Measurements from ENCODE around the gene TSPAN32.

The TSPAN32 gene

DNA sequence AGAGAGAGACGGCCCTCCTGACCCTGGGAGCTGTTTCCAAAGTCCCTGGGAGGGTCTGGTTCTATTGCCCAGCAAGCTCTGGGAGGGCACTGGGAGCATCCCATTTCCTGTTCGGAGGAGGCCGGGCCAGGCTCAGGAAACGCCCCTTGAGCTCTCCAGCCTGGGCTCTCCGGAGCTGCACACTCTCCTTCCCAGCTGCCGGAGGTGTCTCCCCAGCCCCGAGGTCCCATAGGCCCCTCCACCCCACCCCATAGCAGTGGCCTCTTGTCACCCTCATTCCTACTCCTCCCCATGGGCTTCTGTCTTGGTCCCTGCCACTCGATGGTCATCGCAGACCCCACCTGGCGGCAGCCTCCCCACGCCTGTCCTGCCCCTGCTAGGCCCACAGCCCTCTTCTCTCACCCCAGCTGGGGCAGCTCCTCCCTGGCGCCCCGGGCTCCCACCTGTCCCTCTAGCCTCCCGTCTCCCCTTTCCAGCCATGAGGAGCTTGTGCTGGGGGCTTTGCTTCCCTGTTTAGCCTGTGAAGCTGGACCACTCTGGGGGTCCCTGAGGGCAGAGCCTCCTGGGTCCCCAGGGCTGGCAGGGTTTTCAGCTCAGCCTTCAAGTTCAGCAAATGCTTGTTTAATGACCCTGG, 2.8 kb downstream of the TSPAN32 start:
- no peak for FAIRE-seq

DNA sequence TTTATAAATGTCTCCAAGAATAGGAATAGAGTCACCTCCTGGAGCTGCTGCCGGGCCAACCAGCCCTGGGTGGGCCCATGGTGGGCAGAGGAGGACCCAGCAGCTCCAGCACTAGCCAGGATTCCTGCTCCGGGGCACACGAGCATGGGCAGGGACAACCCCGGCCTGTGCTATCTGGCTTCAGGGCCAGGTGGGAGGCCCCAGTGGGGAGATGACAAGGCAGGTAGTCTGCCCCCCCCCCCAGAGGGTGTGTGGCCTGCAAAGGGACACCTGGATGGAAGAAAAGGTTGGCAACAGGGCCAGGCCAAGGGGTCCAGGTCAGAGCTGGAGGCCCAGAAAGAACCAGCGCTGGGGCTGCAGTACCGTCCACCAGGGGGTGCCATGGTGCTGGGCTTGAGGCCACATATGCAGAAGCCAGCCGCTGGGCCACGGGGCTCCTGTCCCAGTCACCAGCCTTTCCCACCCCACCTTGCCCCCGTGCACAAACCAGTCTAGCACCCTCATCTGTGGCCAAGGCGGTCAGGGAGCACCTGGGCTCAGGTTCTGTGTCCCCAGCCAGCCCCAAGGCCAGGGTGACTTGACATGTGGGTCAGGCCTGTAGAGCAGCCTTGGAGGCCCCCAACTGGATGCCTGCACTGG, 3.4 kb downstream of the TSPAN32 start:
- no peak for FAIRE-seq

DNA sequence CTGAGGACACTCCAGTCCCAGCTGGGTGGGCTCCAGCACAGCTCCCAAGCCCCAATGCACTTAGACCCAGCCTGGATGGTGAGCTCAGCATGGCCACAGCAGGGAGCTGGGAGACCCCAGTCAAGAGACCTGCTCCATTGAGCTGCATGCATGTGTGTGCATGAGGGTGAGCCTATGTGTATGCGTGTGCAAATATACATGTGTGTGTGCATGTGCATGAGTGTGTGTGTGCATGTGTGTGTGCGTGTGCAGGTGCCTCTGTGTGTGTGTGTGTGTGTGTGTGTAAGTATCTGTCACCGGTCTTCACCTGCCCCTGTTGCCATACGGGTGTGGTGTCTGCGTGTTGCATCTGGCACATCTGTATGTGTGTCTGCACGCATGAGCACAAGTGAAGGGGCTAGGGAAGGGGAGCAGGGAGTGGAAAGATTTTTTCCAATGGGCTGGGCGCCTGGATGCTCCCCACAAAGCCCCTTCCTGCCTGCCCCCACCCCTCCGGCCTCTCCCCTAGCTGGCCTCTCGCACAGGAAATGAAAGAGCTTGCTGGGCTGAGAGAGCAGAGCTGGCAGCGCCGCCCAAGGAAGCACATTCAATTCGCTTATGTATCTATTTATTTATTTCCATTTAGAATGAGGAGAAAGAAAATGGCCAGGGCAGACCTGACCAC, 4.1 kb downstream of the TSPAN32 start:
- FAIRE-seq: no peak

DNA sequence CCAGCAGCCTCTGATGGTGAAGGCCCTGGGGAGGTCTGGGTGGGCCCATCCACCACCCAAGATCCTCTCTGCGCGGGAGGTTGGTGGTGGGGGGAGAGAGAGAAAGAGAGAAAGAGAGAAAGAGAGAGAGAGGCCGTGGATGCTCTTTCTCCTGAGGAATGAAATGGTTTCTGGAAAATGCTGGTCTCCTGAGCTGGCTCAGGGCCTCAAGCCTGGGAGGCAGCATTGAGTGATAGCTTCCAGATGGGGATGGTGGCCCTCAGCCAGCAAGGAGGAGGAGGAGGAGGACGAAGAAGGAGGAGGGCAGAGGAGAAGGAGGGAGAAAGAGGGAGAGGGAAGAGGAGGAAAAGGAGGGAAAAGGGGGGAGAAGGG, 4.6 kb downstream of the TSPAN32 start:
- no peak for FAIRE-seq

DNA sequence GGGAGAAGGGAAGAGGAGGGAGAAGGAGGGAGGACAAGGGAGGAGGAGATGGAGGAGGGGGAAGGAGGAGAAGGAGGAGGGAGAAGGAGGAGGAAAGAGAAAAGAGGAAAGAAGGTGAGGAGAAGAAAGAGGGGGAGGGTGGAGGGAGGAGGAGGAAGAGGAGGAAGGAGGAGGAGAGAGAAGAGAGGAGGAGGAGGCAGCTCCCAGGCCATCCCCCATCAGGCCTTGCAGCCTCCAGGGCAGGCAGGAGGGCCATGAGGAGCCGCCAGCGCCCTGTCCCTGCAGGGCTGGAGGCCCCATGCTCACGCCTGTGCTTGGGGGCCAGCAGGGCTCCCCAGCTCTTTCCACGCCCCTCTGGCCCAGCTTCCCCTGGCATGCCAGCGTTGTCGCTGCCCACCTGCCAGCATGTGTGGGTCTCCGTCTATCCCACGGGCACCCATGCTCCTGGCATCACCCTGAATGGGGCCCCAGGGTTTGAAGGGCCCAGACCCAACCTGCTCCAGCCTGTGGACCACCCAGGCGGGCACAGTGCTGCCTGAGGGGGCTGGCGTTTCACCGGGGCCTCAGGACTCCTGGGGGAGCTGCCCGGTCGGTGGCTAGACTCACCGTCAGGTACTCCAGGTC, 5.2 kb downstream of the TSPAN32 start:
- FAIRE-seq: no peak

DNA sequence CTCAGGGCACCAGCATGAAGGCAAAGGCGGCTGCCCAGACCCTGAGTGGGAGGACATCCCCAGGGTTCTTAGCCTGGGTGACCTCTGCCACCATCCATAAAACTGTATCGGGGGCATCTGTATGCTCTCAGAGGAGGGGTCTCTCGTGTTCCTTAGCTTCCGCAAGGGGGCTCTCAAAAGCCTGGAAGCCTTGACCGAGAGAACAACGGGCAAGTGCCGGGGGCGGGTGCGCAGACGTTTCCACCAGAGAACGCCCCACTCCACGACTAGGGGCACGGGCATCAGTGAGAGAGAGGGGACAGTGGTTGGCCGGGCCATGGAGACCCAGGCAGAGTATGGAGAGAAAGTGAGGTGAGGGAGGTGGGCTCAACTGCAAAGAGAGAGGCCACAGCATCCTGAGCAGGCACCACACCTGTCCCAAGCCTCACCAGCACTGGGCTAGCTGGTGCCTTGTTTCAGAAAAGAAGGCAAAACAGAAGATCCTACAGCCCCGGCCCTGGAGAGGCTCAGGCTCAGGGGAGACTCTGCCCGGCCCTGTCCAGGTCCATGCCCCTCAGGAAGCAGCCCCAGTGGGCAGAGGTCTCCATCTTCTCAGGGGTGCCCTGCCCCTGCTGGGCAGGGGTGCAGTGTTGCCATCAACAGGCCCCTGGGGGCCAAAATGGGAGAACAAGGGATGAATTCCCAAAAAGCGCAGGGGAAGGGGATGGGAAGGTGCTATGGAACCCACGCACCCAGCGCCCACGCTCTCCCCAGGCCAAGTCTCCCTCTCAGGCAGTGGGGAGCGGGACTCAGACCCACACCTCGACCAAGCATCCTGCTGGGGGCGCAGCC, 5.9 kb downstream of the TSPAN32 start:
- FAIRE-seq: no peak

DNA sequence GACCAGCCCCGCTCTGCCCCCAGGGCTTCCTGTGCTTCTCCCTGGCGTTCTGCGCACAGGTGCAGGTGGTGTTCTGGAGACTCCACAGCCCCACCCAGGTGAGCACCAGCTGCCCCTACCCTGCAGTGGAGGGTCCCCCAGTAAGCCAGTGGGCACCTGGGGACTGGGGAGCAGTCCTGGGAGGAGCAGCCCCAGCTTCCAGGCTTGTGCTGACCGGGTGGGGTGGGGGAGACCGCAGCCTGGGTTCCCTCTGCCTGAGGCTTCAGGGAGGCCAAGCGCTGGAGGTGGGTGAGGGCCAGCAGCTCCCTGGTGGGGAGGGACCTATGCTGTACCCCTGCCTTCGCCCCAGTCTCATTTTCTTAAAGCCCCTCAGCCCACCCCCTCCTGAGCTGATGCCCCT, 6.9 kb downstream of the TSPAN32 start:
- FAIRE-seq: no peak

DNA sequence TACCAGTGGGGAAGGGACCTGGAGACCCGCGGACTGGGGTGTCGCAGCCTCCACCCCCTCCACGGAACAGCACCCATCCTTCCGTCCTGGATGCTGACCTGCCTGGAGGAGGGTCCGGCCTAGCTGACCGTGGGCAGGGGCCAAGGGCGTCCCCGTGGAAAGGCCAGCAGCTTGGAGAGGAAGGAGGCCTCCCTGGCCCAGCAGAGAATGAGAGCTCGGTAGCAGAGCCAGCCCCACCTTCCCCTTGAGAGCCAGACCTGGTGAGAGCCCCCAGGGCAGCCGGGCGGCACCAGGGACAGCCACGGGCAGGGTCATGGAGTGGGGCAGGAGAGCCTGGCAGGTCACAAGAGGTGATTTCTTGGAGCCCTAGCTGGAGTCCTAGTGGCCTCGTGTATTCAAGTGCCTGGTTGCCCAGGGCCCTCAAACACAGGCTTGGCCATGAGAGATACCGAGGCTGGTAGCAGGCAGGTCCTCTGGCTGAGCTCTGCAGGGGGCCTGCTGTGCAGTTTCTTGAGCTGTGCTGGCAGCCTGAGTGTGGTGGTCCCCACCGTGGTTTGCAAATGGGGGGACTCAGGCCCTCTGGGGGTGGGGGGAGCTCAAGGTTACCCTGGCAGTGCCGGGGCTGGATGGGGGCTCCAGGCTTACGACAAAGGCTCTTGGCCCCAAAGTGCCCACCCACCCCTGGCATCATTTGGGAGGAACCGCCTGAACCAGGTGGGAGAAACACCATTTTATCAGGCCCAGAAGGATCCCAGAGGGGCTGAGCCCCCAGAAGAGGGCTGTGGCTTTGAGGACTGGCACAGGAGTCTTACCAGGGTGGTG, 7.6 kb downstream of the TSPAN32 start:
- no peak for FAIRE-seq

DNA sequence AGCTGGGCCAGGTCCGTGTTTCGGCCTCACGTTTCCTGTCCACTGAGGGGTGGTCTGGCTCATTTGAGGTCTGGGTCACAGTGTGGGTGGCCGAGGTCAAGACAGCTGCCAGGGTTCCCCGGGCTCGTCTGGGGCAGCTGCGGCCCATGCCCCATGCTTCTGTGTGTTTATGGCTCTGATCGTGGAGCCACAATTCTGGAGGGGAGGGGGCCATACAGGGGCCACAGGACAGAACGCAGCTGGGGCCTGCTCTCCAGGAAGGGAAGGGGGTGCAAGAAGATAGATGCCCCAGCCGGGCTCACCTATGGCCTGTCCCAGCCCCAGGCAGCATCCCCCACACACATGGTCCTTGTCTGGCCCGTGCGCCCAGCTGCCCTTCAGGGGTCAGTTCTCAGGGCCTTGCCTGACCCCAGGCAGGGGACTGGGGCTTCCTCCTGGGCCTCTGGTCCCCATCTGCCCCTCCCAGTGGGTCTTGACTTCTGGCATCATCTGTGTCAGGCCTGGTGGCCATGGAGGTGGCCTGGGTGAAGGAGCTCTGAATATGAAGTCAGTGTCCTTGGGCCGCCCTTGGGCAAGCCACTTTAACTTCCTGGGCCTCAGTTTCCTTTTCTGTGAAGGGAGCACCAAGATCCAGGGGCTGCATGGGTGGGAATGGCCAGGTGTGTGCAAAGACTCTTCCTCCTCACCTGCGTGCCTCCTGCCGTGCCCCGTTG, 8.4 kb downstream of the TSPAN32 start:
- FAIRE-seq: no peak

DNA sequence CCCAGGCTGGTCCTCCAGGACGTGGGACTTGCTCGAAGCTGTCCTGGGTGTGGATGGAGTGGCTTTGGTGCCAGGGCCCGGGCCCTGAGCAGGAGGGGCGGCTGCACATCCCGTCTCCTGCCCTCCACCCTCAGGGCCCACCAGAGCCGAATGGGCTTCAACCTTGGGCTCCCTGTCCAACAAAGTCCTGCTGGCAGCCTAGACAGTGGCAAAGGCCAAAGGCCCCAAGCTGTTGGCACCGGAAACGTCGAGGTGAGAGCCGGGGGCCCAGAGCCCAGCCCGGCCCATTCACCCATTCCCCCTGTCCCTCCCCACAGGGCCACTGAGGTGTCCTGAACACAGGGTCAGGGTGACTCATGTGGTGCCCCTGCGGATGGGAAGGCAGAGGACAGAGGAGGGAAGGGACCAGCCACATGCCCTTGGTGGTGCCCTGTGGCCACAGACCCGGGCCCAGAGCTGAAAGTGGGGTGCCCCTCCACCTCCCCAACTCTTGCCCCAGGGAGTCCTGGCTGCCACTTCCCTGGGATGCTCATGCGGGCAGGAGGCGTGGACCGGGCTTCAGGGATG, 9.1 kb downstream of the TSPAN32 start:
- FAIRE-seq: no peak

DNA sequence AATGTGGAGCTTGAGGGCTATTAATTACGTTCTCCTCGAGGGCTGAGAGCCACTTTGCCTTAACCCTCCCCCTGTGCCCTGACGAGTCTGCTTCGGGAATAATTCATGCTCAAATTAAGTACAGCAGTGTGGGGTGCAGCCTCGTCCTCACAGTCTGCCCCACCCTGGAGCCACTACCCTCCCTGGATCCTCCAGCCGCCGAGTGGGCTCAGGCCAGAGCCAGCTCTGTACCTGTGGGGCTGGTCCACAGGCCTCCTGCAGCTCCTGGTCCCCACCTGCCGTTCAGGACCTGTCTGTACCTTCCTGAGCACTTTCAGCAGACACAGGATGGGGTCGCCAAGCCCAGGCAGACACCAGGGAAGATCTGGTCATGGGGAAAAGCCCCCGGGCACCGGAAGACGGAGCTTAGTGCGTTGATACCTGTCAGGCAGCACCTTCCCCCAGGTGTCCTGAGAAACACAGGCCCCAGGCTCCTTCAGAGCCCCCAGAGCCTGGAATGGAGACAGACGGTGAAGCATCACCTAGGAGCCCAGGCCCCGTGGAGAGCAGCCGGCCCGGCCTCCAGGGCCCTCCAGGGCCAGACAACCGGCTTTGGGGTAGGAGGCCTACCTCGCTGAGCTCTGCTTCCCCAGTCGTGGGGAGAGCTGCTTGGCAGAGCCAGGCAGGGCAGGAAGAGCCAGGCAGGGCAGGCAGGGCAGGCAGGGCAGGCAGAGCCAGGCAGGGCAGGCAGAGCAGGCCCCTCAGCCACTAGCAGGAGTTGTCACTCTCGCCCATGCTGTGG, 9.7 kb downstream of the TSPAN32 start:
- FAIRE-seq: no peak

DNA sequence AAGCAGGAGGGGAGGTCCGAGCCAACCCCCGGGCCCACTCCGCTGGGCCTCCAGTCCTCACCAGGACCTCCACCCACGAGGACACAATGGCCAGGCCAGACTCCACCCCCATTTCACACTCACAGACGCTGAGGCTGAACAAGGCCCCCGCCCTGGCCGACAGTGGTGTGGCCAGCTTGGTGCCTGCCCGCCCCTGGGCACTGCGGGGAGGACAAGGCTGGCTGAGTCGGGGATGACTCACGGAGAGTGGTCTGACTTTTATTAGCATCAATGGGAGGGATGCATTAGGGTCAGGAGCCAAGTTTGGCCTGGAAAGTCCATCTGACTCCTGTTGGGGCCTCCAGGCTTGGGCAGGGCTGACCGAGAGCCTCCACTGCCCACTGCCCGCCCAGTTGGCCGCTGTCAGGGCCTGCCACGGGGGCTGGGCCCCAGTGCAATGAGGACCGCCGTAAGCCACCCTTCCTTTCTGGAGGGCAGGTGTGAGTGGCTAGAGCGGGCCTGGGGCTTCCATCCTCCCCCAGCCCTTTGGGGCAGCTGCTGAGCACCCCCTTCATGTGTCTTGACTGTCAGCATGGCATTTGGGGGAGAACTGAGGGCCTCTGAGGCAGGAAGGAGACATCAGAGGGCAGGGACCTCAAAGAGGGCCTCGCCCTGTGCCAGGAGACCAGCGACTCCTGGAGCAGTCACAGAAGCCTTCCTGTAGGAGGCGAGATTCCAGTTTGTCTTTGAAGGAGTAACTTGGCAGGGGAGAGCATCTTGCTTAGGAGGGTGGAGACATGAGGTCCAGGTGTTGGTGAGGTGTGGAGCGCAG, 10.6 kb downstream of the TSPAN32 start:
- FAIRE-seq: no peak

DNA sequence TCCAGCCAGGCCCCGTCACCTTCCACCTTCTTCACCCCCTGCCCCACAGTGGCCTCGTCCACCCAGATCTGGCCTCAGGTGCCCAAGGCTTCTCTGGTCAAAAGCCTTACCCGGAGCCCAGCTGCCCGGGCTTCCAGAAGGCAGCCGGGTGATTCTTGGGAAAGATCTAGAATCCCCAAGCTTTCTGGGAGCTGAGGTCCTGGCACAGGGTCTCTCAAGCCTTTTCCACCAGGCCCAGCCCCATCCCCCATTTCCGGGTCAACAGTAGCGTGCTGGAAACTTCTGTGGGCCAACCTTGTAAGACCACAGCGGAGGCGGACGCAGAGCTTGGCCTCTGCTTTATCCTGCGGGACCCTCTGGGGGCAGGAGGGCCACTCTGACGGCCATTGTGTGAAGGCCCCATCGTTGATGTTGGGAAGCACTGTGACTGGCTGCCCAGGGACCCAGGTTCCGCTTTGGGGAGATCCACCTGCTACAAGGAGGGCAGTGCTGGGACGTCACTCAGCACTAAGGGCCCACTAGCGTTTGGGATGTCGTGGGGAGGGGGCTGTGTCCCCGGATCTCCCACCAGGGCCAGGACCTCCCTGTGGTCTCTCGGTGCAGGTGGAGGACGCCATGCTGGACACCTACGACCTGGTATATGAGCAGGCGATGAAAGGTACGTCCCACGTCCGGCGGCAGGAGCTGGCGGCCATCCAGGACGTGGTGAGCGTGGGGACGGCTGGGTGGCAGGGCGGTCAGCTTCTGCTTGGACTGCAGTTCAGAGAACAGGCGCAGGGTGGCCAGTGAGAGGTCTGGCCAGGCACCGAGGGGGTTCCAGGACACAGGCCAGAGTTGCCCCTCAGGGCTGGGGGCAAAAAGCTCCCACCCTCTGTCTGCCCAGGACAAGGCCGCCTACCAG, 11.5 kb downstream of the TSPAN32 start:
- FAIRE-seq: no peak

DNA sequence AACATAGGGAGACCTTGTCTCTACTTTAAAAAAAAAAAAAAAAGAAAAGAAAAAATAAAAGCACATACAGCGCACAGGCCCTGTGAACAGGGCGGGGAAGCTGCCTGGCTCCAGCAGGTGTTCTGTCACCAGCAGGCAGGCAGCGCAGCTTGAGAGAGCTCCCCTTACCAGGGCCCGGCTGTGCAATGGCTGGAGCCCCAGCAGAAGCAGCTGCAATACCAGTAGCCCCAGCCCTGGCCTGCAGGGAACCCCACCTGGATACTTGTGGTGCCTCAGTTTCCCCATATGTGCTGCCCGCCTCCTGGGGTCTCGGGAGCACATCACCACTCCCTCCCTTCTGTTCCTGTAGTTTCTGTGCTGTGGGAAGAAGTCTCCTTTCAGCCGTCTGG, 12.3 kb downstream of the TSPAN32 start:
- no peak for FAIRE-seq

DNA sequence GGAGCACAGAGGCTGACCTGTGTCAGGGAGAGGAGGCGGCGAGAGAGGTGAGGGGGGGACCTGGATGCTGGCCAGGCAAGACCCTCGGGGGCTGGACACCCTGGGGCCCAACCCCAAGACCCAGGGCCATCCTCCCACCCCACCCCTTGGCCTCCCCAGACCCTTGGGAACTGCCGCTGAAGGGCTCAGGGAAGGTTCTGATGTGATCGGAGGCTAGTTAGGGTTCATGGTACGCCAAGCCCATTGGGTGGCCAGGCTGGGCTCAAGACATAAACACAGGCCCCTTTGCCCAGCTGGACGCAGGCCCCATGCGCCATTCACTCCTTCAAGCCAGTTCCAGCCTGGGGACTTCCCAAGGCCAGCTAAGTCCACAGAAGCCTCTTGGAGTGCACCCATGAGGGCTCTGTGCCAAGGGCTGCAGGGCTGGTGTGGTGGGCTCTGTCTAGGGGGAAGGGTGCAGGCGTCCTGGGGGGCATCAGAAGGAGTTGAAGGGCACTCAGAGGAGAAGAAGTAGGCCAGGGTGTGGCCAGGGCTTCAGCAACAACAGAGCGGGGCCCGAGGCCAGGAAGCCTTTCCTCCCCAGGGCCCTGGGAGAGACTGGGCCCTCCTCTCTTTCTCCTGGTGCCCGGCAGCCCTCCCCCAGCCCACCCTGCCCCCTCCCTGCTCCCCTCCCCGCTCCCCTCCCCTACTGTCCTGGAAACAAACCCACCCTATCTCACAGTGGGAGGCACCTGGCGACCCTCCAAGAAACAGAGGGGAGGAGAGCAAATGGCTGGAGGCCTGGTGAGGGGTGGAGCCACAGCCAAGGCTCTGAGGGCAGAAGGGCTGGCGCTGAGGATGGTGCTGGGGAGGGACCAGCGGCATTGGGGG, 12.9 kb downstream of the TSPAN32 start:
- FAIRE-seq: no peak

DNA sequence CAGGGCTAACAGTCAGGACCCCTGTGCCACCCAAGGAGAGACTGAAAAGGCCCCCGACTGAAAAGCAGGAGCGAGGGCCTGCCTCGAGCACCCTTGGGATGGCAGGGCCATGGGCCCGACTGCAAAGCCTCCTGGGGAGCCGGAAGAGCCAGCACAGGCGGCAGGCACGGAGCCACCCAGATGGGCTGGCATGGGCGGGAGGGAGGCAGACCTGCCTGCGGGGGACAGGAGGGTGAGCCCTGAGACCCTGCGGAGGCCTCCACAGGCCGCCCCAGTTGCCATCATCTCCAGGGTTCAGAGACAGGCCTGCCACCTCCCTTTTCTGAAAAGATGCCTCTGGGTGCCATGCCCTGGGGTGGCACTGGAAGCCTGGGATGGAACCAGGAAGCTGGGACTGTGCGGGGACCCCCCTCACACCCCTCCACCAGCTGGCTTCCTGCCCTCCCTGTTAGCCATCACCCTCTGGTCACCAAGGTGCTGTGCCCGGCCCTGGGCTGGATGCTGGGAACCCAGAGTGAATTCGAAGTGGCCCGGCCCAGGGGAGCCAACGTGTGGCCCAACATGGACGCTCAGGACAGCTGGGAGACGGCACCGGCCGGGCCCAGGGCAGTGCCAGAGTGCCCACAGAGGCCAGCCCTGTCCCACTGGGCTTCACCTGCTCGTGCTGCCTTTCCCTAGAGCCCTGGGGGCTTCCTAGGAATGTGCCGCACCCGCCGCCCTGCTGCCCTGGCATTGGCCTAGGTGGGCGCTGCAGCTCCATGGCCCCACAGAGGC, 13.8 kb downstream of the TSPAN32 start:
- FAIRE-seq: no peak
